Left cardiac atrium (tissue), 4 donors: ENCODE results near the gene FTO. TPM values are rescaled to one million over a fixed set of nuclear protein-coding genes. Genes with fewer than 3 reads are reported as not detected.
"Not testable (repeated sequence)": the region's sequence is repeated elsewhere in the genome, so short reads cannot be mapped to it uniquely, and the experiment has no call there.

ENCODE experiments used
- ATAC-seq, 2 donors: fragments of 200-7000 bp; cut with Tn5 transposase; one replicate each; pipeline ENCODE4 v1.9.1; 2020; ENCODE audit warnings: mild to moderate bottlenecking in 2 of 2, moderate library complexity in 2 of 2
- DNase-seq: peaks from one replicate; pipeline ENCODE4 v3.0.0-alpha.2; 2020
- intact Hi-C, 2 donors: fragments of 100-400 bp; cut with DNase I; formaldehyde crosslinking; loops; one replicate each; pipeline versions ENCODE4 v1.14.1 to v1.15.1; 2022 to 2023
- total RNA-seq, 2 donors: library from RNA; stranded (reverse); fragmentation: NEBNext Ultra II Directional; extraction: Animal tissue kit (Norgen Biotek cat#: 25700); gene quantifications; one replicate each; pipeline ENCODE4 v1.2.1, GENCODE V29; 2021
- donor health status: DM: no; HTN: yes; CAD: no.
- donor health status: DM: no; HTN: yes; CAD: no; lungs with severe emphysema.
- donor health status: DM: yes; HTN: yes; CAD: no.
- donor health status: Dilated cardiomyopathy.

FTO gene
- total RNA-seq, 2 donors from 2014 or later, result 61.1 to 71.2 TPM

DNA sequence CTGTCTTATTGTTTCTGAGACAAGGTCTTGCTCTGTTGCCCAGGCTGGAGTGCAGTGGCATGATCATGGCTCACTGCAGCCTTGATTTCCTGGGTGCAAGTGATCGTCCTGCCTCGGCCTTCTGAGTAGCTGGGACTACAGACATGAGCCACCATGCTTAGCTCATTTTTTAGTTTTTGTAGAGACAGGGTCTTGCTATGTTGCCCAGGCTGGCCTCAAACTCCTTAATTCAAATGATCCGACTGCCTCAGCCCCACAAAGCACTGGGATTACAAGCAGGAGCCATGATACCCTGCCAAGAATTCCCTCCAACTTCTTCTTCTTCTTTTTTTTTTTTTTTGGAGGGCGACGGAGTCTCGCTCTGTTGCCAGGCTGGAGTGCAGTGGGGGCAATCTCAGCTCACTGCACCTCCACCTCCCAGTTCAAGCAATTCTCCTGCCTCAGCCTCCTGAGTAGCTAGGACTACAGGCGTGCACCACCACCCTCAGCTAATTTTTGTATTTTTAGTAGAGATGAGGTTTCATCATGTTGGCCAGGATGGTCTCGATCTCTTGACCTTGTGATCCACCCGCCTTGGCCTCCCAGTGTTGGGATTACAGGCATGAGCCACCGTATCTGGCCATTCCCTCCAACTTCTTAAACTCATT, 477.9 kb downstream of the FTO start:
- DNase-seq, ATAC-seq, intact Hi-C loops: not testable (repeated sequence)

DNA sequence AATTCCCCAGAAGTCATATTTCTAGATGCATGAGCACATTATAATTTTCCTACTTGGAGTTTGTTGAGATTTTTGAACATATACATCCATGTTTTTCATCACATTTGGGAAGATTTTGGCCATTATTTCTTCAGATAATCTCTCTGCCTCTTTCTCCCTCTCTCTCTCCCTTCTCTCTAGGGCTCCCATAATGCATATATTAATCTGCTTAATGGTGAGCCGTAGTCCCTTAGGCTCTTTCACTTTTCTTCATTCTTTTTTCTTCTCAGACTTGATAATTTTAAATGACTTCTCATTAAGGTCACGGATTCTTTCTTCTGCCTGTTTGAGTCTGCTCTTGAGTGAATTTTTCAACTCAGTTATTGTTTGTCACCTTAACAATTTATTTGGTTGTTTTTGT, 481.1 kb downstream of the FTO start:
- no peak for DNase-seq
- ATAC-seq, result no peak
- intact Hi-C loops, result no loop called here

DNA sequence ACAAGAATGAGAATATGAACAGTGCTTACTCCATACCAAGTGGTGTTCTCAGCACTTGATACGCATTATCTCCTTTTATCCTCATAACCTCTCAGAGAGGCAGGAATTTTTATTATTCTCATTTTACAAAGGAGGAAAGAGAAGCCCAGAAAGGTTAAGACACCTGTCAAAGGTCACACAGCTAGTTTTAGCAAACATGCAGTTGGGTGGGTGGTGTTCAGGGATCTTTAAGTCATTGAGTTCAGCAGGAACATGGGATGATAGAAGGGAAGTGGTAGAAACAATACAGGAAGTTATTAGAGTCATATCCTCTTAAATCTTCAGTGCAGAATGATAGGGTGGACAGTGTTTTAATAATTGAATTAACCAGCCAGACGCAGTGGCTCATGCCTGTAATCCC, 487.2 kb downstream of the FTO start:
- intact Hi-C loops, result loop anchor here in 1 of 2 donors (10.0 kb wide), 1 partner anchor 74 kb away; no protein-coding TSS in a partner anchor
- DNase-seq, result no peak
- no peak for ATAC-seq

DNA sequence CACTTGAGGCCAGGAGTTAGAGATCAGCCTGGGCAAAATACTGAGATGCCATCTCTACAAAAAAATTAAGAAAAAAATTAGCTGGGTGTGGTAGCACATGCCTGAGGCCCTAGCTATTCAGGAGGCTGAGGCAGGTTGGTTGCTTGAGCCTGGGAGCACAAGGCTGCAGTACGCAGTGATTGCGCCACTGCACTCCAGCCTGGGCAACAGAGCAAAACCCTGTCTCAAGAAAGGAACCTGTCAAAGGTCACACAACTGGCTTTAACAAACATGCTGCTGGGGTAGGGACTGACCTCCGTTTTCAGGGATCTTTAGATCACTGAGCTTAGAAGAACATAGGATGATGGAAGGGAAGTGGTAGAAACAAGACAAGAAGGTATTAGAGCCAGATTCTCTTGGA, 487.6 kb downstream of the FTO start:
- no peak for ATAC-seq
- DNase-seq, result no peak
- intact Hi-C loops, result loop anchor here in 1 of 2 donors (10.0 kb wide), 1 partner anchor 73 kb away; no protein-coding TSS in a partner anchor

- ATAC-seq (no peak), DNase-seq (no peak)
- intact Hi-C loops, result loop anchor here in 1 of 2 donors (10.0 kb wide), 1 partner anchor 72 kb away; no protein-coding TSS in a partner anchor
Measured at GRCh38 chr16:54193013-54193664, 489.2 kb downstream of the FTO start.

- intact Hi-C loops, result loop anchor here in 1 of 2 donors (10.0 kb wide), 1 partner anchor 71 kb away; no protein-coding TSS in a partner anchor
- ATAC-seq (peak; percentile 87 to 93), DNase-seq (peak; percentile 83)
Measured at GRCh38 chr16:54193665-54194333, 489.8 kb downstream of the FTO start.

DNA sequence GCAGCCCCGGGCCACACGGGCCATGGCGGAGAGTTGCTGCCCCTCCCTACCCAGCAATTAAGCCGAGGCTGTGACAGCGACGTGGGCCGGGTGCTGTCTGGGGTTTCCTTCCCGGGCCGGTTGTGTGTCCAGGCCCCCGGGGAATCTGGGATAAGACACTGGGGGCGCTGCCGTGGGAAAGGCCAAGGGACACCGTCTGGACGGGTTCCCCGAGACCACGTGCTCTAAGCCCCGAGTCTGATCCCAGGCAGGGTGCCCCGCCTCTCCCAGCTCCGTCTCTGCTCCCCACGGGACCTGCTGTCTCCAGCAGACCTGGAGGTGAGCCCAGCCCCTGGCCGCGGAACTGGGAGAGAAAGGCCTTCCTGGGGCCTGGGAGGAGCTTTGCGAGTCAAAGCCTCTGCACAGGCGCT, 490.4 kb downstream of the FTO start:
- peak; percentile 82 for DNase-seq
- intact Hi-C loops, result loop anchor here in 1 of 2 donors (10.0 kb wide), 1 partner anchor 70 kb away; no protein-coding TSS in a partner anchor
- ATAC-seq, result peak; percentile 79 to 84

- intact Hi-C loops, result loop anchor here in 1 of 2 donors (10.0 kb wide), 1 partner anchor 67 kb away; no protein-coding TSS in a partner anchor
- ATAC-seq (no peak), DNase-seq (no peak)
Measured at GRCh38 chr16:54197758-54198157, 493.8 kb downstream of the FTO start.

- intact Hi-C loops, result loop anchor here in 1 of 2 donors (10.0 kb wide), 1 partner anchor 65 kb away; no protein-coding TSS in a partner anchor
- DNase-seq (no peak), ATAC-seq (peak; percentile 17 to 64)
Measured at GRCh38 chr16:54199487-54200160, 495.7 kb downstream of the FTO start.

DNA sequence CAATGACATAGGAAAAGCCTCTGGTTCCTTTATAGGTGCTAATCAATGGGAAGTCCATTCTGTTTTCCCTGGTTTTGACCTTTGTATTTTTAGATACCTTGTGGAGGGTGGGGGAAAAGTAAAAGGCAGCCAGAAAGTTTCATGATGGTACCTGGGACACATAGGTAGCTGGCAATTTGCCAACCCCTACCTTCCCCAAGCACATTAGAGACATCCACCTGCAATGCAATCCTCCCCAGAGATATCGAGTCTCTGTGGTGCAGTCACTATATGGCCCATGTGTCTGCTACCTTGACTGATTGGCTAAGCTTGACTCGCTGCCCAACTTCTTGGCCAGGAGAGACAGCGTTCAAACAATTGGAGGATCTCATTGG, 496.2 kb downstream of the FTO start:
- DNase-seq (no peak), ATAC-seq (no peak)
- intact Hi-C loops, result no loop called here

- no peak for DNase-seq
- no peak for ATAC-seq
Measured at GRCh38 chr16:54200720-54201119, 496.8 kb downstream of the FTO start.

GRCh38 chr16:54201200-54201599, 497.2 kb downstream of the FTO start:
- intact Hi-C loops, result no loop called here
- no peak for DNase-seq
- ATAC-seq, result no peak

More at GRCh38 chr16:54200720-54201119, 496.8 kb downstream of the FTO start:
- intact Hi-C loops, result no loop called here

Other genes starting within 250 kb of the FTO start
- 10 to 100 TPM; 60.4 to 76.0 TPM for gene AKTIP, start 200.9 kb upstream of the FTO start, total RNA-seq
- gene RPGRIP1L, start 297 bp upstream of the FTO start, total RNA-seq, result 1 to 10 TPM; 2.0 to 4.5 TPM